IPS-11a (cell line): ENCODE results near the gene NHLRC3.
"Not testable (repeated sequence)": the region's sequence is repeated elsewhere in the genome, so short reads cannot be mapped to it uniquely, and the experiment has no call there.

ENCODE experiments used
- H3K4me3 ChIP-seq: one replicate; pipeline ENCODE4 v1.5.1; 2013; ENCODE audit warnings: low read depth, low read length, control low read depth

The NHLRC3 gene

GRCh38 chr13:39040206-39040605 is 1.9 kb downstream of the NHLRC3 start:
- no peak overlapping the region for H3K4me3 ChIP-seq

- H3K4me3 ChIP-seq: no peak overlapping the region
These were observed 6.3 kb downstream of the NHLRC3 start for GRCh38 chr13:39044536-39044935.

GRCh38 chr13:39047560-39047959 is 9.3 kb downstream of the NHLRC3 start:
- H3K4me3 ChIP-seq: no peak overlapping the region

GRCh38 chr13:39048806-39049205 is 10.6 kb downstream of the NHLRC3 start:
- H3K4me3 ChIP-seq: no peak overlapping the region

GRCh38 chr13:39049274-39049673 is 11.0 kb downstream of the NHLRC3 start:
- H3K4me3 ChIP-seq: no peak overlapping the region

GRCh38 chr13:39051157-39051556 is 12.9 kb downstream of the NHLRC3 start:
- no peak overlapping the region for H3K4me3 ChIP-seq

GRCh38 chr13:39052944-39053343 is 14.7 kb downstream of the NHLRC3 start:
- no peak overlapping the region for H3K4me3 ChIP-seq

GRCh38 chr13:39054112-39054511 is 15.9 kb downstream of the NHLRC3 start:
- no peak overlapping the region for H3K4me3 ChIP-seq

- H3K4me3 ChIP-seq: no peak overlapping the region
These were observed 17.8 kb downstream of the NHLRC3 start for GRCh38 chr13:39056018-39056417.

- H3K4me3 ChIP-seq: no peak overlapping the region
These were observed 19.8 kb downstream of the NHLRC3 start for GRCh38 chr13:39058040-39058439.

- no peak overlapping the region for H3K4me3 ChIP-seq
These were observed 23.7 kb downstream of the NHLRC3 start for GRCh38 chr13:39062004-39062403.

GRCh38 chr13:39072842-39073241 is 34.6 kb downstream of the NHLRC3 start:
- no peak overlapping the region for H3K4me3 ChIP-seq

GRCh38 chr13:39073983-39074382 is 35.7 kb downstream of the NHLRC3 start:
- no peak overlapping the region for H3K4me3 ChIP-seq

GRCh38 chr13:39086251-39086945 is 48.1 kb downstream of the NHLRC3 start:
- H3K4me3 ChIP-seq: not testable (repeated sequence)

GRCh38 chr13:39091586-39091985 is 53.3 kb downstream of the NHLRC3 start:
- no peak overlapping the region for H3K4me3 ChIP-seq

- H3K4me3 ChIP-seq: no peak overlapping the region
These were observed 57.2 kb downstream of the NHLRC3 start for GRCh38 chr13:39095500-39095899.

- H3K4me3 ChIP-seq: no peak overlapping the region
These were observed 61.0 kb downstream of the NHLRC3 start for GRCh38 chr13:39099231-39099630.
